ENCODE data around the gene ARPC3. TPM values are rescaled to one million over a fixed set of nuclear protein-coding genes. Genes with fewer than 3 reads are reported as not detected.
"Not testable (repeated sequence)": the region's sequence is repeated elsewhere in the genome, so short reads cannot be mapped to it uniquely, and the experiment has no call there.

ARPC3 gene
- total RNA-seq, 1 experiment from 2014 or later: 115 TPM

- H3K79me2 ChIP-seq (ENCODE audit: insufficient read depth, low read length): peaks cover 36% of the 10 kb centered on the region
- no peak overlapping the region for H3K4me2 ChIP-seq (ENCODE audit: low read length)
- BruUV-seq (replicated peaks): no TSS peak
- intact Hi-C loops (cut with micrococcal nuclease): no loop called here
- no peak for TF ChIP-seq POLR2AphosphoS5 (IDR thresholded peaks at IDR 0.05; ENCODE audit: low read depth, low read length)
- no peak for TF ChIP-seq ZNF274 (IDR thresholded peaks at IDR 0.05; ENCODE audit: low read depth, low read length)
- no peak for TF ChIP-seq EZH2 (IDR thresholded peaks at IDR 0.05)
- TF ChIP-seq EGR1 (IDR thresholded peaks at IDR 0.05; ENCODE audit: low read depth): no peak
- TF ChIP-seq, protein P1, sequence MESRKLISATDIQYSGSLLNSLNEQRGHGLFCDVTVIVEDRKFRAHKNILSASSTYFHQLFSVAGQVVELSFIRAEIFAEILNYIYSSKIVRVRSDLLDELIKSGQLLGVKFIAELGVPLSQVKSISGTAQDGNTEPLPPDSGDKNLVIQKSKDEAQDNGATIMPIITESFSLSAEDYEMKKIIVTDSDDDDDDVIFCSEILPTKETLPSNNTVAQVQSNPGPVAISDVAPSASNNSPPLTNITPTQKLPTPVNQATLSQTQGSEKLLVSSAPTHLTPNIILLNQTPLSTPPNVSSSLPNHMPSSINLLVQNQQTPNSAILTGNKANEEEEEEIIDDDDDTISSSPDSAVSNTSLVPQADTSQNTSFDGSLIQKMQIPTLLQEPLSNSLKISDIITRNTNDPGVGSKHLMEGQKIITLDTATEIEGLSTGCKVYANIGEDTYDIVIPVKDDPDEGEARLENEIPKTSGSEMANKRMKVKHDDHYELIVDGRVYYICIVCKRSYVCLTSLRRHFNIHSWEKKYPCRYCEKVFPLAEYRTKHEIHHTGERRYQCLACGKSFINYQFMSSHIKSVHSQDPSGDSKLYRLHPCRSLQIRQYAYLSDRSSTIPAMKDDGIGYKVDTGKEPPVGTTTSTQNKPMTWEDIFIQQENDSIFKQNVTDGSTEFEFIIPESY (IDR thresholded peaks at IDR 0.05; ENCODE audit: extremely low read depth, insufficient replicate concordance, low read length): no peak
- no peak for TF ChIP-seq EZH2phosphoT487 (IDR thresholded peaks at IDR 0.05; ENCODE audit: borderline replicate concordance)
- TF ChIP-seq, protein P2, sequence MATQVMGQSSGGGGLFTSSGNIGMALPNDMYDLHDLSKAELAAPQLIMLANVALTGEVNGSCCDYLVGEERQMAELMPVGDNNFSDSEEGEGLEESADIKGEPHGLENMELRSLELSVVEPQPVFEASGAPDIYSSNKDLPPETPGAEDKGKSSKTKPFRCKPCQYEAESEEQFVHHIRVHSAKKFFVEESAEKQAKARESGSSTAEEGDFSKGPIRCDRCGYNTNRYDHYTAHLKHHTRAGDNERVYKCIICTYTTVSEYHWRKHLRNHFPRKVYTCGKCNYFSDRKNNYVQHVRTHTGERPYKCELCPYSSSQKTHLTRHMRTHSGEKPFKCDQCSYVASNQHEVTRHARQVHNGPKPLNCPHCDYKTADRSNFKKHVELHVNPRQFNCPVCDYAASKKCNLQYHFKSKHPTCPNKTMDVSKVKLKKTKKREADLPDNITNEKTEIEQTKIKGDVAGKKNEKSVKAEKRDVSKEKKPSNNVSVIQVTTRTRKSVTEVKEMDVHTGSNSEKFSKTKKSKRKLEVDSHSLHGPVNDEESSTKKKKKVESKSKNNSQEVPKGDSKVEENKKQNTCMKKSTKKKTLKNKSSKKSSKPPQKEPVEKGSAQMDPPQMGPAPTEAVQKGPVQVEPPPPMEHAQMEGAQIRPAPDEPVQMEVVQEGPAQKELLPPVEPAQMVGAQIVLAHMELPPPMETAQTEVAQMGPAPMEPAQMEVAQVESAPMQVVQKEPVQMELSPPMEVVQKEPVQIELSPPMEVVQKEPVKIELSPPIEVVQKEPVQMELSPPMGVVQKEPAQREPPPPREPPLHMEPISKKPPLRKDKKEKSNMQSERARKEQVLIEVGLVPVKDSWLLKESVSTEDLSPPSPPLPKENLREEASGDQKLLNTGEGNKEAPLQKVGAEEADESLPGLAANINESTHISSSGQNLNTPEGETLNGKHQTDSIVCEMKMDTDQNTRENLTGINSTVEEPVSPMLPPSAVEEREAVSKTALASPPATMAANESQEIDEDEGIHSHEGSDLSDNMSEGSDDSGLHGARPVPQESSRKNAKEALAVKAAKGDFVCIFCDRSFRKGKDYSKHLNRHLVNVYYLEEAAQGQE (IDR thresholded peaks at IDR 0.05; ENCODE audit: low read depth): no peak
- TF ChIP-seq MAX (IDR thresholded peaks at IDR 0.05): no peak
- TF ChIP-seq, protein P3, sequence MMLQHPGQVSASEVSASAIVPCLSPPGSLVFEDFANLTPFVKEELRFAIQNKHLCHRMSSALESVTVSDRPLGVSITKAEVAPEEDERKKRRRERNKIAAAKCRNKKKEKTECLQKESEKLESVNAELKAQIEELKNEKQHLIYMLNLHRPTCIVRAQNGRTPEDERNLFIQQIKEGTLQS (IDR thresholded peaks at IDR 0.05): no peak
- no peak for TF ChIP-seq YY1 (IDR thresholded peaks at IDR 0.05; ENCODE audit: extremely low read depth, insufficient replicate concordance, low read depth, low read length)
- no peak for TF ChIP-seq POLR2A (IDR thresholded peaks at IDR 0.05; ENCODE audit: borderline replicate concordance, extremely low read depth, insufficient read depth, insufficient read length)
- TF ChIP-seq CEBPB (IDR thresholded peaks at IDR 0.05; ENCODE audit: low read depth): no peak
- no peak for TF ChIP-seq SRF (IDR thresholded peaks at IDR 0.05; ENCODE audit: low read depth)
- TF ChIP-seq SIN3A (IDR thresholded peaks at IDR 0.05; ENCODE audit: low read depth): no peak
- peaks cover 12 to 25% of the 10 kb centered on the region in 2 experiments for H3K4me1 ChIP-seq (ENCODE audit: control insufficient read depth in 1 of 2, insufficient read depth in 2 of 2, low read length in 2 of 2)
- no peak overlapping the region for H3K4me3 ChIP-seq (replicated peaks in 1 of 2; ENCODE audit: low read depth in 1 of 2, low read length in 2 of 2)
- no peaks in the 10 kb centered on the region for H4K20me1 ChIP-seq (ENCODE audit: insufficient read depth)
- H3K9me2 ChIP-seq (ENCODE audit: insufficient read depth): no peaks in the 10 kb centered on the region
- no peak overlapping the region for H2AFZ ChIP-seq (ENCODE audit: low read depth, low read length, poor library complexity, severe bottlenecking)
- H3K9me3 ChIP-seq (ENCODE audit: control insufficient read depth in 1 of 2, insufficient read depth in 1 of 2, low read depth in 1 of 2, low read length in 2 of 2): no peaks in the 10 kb centered on the region
- H3K36me3 ChIP-seq (ENCODE audit: control insufficient read depth in 1 of 2, insufficient read depth in 2 of 2, low read length in 2 of 2): peaks cover 7 to 20% of the 10 kb centered on the region in 2 experiments; a peak in 2 of 4 replicates
- ChIA-PET RAD21 (ENCODE audit: low non-redundant PET in 1 of 2, low total read pairs in 2 of 2, uncharacterized antibody in 2 of 2, unreplicated experiment in 2 of 2) (no interaction called here), POLR2A (no interaction called here), CTCF (no interaction called here)
- H3K27me3 ChIP-seq (ENCODE audit: insufficient read depth, low read length): no peaks in the 10 kb centered on the region
- ATAC-seq: no peak
- DNase-seq (ENCODE audit: low read depth, low spot score): no peak
- H3K9ac ChIP-seq (ENCODE audit: low read length): no peak overlapping the region
- H3K27ac ChIP-seq (ENCODE audit: low read depth, low read length): no peak overlapping the region
Measured at GRCh38 chr12:110465024-110465423, 14.9 kb upstream of the ARPC3 start.

- Histone ChIP-seq H3K36me3 (ENCODE audit: control insufficient read depth in 1 of 2, insufficient read depth in 2 of 2, low read length in 2 of 2) (peaks cover 11 to 24% of the 10 kb centered on the region in 2 experiments; a peak in 2 of 4 replicates), H3K79me2 (ENCODE audit: insufficient read depth, low read length) (peaks cover 19% of the 10 kb centered on the region)
- H3K4me1 ChIP-seq (ENCODE audit: control insufficient read depth in 1 of 2, insufficient read depth in 2 of 2, low read length in 2 of 2); H3K27ac ChIP-seq (ENCODE audit: low read depth, low read length); RAD21 ChIA-PET (ENCODE audit: low non-redundant PET in 1 of 2, low total read pairs in 2 of 2, uncharacterized antibody in 2 of 2, unreplicated experiment in 2 of 2); DNase-seq (ENCODE audit: low read depth, low spot score); BruUV-seq (replicated peaks); intact Hi-C loops (cut with micrococcal nuclease); H3K9ac ChIP-seq (ENCODE audit: low read length); H3K9me3 ChIP-seq (ENCODE audit: control insufficient read depth in 1 of 2, insufficient read depth in 1 of 2, low read depth in 1 of 2, low read length in 2 of 2); H3K27me3 ChIP-seq (ENCODE audit: insufficient read depth, low read length); POLR2A ChIA-PET; H2AFZ ChIP-seq (ENCODE audit: low read depth, low read length, poor library complexity, severe bottlenecking); H3K4me3 ChIP-seq (replicated peaks in 1 of 2; ENCODE audit: low read depth in 1 of 2, low read length in 2 of 2); H3K4me2 ChIP-seq (ENCODE audit: low read length); ATAC-seq; H3K9me2 ChIP-seq (ENCODE audit: insufficient read depth); H4K20me1 ChIP-seq (ENCODE audit: insufficient read depth): not testable (repeated sequence)
- CTCF ChIA-PET: interaction anchor here (1.0 kb wide), 1 partner anchor 11 kb away, joined by 3 read pairs; the partner anchor contains the start of gene ARPC3
Measured at GRCh38 chr12:110461189-110461588, 11.1 kb upstream of the ARPC3 start.
